Neutrophil (primary cell): ENCODE measurements around the gene ANO8.

ENCODE experiments used
- H3K27ac ChIP-seq: fragments of 200-600 bp; sonication (generic); 2 replicates; pipeline ENCODE4 v1.5.1; 2016; ENCODE audit warnings: mild to moderate bottlenecking, moderate library complexity
- H3K27me3 ChIP-seq: fragments of 200-600 bp; sonication (generic); 2 replicates; pipeline ENCODE4 v1.6.0; 2016; ENCODE audit warnings: mild to moderate bottlenecking
- H3K36me3 ChIP-seq: fragments of 200-600 bp; sonication (generic); 2 replicates; pipeline ENCODE4 v1.5.1; 2017
- H3K4me1 ChIP-seq, 2 experiments: fragments of 200-600 bp in 1 of 2; sonication (generic) in 1 of 2; 1 replicate in 1 of 2; 2 replicates in 1 of 2; pipeline versions ENCODE4 v1.5.1 to v1.6.1; 2013 to 2016; ENCODE audit warnings: low read depth in 1 of 2, low read length in 1 of 2, mild to moderate bottlenecking in 1 of 2, moderate library complexity in 1 of 2; ENCODE audit not compliant: control insufficient read depth in 1 of 2, insufficient read depth in 1 of 2
- H3K4me3 ChIP-seq, 2 experiments: fragments of 200-600 bp in 1 of 2; sonication (generic) in 1 of 2; 1 replicate in 1 of 2; 2 replicates in 1 of 2; pipeline ENCODE4 v1.5.1; 2013 to 2016; ENCODE audit warnings: low read depth in 1 of 2, low read length in 1 of 2, mild to moderate bottlenecking in 1 of 2, moderate library complexity in 1 of 2
- H3K9me3 ChIP-seq: fragments of 200-600 bp; sonication (generic); 2 replicates; pipeline ENCODE4 v1.5.1; 2016
- TF ChIP-seq, protein P1 (sequence below): fragments of 200-600 bp; sonication (generic); IDR thresholded peaks from 2 replicates; pipeline ENCODE4 v1.5.1; 2016; ENCODE audit warnings: antibody characterized with exemption

Gene ANO8

DNA sequence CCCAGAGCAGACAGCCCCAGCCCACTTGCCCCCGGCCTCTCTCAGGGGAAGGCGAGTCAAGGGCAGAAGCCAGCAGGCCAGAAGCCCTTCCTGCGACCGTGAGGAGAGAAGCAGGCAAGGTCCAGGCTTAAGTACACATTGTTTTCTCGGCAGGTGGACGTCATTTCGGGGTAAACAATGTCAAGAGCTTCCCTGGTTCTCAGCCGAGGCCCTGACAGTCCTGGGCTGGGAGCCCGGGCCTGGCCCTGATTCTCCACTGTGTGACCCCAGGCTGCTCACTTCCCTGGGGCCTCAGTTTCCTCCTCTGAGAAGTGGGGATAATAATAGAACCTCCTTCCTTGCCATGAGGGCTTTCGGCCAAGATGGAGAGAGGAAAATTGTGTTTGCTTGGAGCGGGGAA lies 23.1 kb upstream of the ANO8 start:
- H3K27ac ChIP-seq = no peak overlapping the region
- H3K4me3 ChIP-seq = no peak overlapping the region
- peaks cover 18% of the 10 kb centered on the region for H3K27me3 ChIP-seq
- no peaks in the 10 kb centered on the region for H3K36me3 ChIP-seq
- TF ChIP-seq, protein P1, sequence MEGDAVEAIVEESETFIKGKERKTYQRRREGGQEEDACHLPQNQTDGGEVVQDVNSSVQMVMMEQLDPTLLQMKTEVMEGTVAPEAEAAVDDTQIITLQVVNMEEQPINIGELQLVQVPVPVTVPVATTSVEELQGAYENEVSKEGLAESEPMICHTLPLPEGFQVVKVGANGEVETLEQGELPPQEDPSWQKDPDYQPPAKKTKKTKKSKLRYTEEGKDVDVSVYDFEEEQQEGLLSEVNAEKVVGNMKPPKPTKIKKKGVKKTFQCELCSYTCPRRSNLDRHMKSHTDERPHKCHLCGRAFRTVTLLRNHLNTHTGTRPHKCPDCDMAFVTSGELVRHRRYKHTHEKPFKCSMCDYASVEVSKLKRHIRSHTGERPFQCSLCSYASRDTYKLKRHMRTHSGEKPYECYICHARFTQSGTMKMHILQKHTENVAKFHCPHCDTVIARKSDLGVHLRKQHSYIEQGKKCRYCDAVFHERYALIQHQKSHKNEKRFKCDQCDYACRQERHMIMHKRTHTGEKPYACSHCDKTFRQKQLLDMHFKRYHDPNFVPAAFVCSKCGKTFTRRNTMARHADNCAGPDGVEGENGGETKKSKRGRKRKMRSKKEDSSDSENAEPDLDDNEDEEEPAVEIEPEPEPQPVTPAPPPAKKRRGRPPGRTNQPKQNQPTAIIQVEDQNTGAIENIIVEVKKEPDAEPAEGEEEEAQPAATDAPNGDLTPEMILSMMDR = no peak
- H3K9me3 ChIP-seq = no peaks in the 10 kb centered on the region
- no peaks in the 10 kb centered on the region for H3K4me1 ChIP-seq

DNA sequence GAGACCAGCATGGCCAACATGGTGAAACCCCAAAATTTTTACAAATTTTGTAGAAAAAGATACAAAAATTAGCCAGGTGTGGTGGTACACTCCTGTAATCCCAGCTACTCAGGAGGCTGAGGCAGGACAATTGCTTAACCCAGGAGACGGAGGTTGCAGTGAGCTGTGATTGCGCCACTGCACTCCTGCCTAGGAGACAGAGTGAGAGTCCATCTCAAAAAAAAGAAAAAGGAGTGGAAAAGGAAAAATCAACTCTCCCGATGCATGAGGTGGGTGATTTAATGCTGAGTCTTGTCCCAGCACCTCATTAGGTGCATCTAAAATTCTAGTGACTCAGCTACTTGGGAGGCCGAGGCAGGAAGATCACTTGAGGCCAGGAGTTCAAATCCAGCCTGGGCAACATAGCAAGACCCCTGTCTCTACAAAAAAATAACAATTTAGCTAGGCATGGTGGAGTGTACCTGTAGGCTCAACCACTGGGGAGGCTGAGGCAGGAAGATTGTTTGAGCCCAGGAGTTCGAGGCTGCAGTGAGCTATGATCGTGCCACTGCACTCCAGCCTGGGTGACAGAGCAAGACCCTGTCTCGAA lies 22.5 kb upstream of the ANO8 start:
- peaks cover 18% of the 10 kb centered on the region for H3K27me3 ChIP-seq
- H3K27ac ChIP-seq = no peak overlapping the region
- TF ChIP-seq, protein P1 = no peak
- H3K4me3 ChIP-seq = no peak overlapping the region
- no peaks in the 10 kb centered on the region for H3K9me3 ChIP-seq
- no peaks in the 10 kb centered on the region for H3K36me3 ChIP-seq
- no peaks in the 10 kb centered on the region for H3K4me1 ChIP-seq

DNA sequence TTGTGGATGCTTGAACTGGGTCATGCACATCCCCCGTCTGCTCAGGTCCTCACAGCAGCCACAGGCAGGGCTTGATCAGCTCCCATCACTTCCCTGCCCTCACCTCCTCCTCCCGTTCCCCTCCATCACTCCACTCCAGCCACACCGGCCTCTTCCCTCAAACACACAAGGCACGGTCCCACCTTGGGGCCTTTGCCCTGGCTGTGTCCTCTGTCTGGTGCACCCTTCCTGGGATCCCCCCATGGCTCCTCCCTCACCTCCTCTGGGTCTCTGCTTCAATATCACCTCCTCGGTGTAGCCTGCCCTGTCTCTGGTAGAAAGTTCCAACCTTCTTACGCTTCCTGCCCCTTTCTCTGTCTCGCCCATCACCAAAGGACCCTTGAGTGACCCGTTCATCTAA lies 18.7 kb upstream of the ANO8 start:
- H3K4me3 ChIP-seq = no peak overlapping the region
- H3K27ac ChIP-seq = no peak overlapping the region
- TF ChIP-seq, protein P1 = no peak
- peaks cover 55% of the 10 kb centered on the region for H3K27me3 ChIP-seq
- H3K4me1 ChIP-seq = peaks cover 0 to 4% of the 10 kb centered on the region in 2 experiments
- H3K9me3 ChIP-seq = no peaks in the 10 kb centered on the region
- H3K36me3 ChIP-seq = no peaks in the 10 kb centered on the region

DNA sequence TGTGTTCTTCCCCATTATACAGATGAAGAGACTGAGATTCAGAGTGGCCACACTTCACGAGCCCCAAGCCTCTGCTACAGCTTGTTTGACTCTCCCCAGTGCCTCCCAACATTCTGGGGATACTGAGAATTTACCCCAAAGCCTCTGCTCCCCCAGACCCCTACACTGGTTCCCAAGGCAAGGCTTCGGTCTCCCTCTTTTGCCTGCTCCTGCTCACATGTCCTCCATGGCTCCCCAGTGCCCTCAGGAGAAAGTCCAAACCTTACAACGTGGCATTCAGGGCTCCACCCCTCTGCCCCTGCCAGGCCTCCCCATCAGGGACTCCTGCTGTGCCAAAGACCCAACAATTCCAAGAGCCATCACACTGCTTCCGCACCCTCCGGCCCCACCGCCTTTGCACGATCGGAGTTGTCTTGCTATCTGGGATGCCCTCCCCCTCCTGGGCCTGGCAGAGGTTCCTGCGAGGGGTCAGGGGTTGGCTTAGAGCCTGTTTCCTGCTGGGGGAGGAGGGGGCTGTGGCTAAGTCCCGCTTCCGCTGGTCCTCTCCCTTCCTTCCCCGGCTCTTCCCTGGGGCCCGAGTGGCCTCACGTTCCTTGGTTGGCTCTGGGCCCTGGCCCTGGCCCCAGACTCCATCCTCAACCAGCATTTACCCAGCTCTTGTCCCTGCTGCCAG lies 18.1 kb upstream of the ANO8 start:
- TF ChIP-seq, protein P1 = no peak
- H3K4me3 ChIP-seq = no peak overlapping the region
- H3K9me3 ChIP-seq = no peaks in the 10 kb centered on the region
- H3K27me3 ChIP-seq = peaks cover 61% of the 10 kb centered on the region
- H3K27ac ChIP-seq = no peak overlapping the region
- H3K4me1 ChIP-seq = peaks cover 0 to 4% of the 10 kb centered on the region in 2 experiments
- no peaks in the 10 kb centered on the region for H3K36me3 ChIP-seq

DNA sequence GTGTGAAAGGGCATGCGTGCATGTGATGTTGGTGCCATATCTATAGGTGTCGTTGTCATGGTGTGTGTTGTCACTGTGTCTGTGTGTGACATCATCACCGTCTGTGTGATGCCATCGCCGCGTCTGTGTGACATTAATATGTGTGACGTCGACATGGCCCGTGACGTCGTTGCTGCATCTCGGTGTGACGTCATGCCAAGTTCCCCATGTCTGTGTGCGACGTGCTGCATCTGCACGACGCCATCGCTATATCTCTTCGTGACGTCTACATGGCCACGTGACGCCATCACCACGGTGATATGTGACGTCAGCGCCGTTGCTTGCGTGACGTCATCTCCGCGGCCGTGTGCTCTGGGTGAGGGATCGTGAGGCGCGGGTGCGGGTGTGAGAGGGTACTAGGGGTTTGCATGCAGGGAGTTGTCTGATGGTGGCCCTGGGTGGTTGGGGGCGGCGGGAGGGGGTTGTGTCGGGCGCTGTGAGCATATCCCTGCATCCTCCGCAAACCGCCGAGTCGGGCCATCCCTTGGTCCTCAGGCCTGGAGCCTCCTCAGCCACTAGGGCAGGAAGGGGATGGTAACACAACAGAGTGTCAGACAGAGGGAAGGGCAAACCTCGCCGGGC lies 17.3 kb upstream of the ANO8 start:
- no peak overlapping the region for H3K4me3 ChIP-seq
- TF ChIP-seq, protein P1 = no peak

More for the DNA sequence above, 17.3 kb upstream of the ANO8 start:
- no peaks in the 10 kb centered on the region for H3K36me3 ChIP-seq
- H3K27me3 ChIP-seq = peaks cover 69% of the 10 kb centered on the region
- no peaks in the 10 kb centered on the region for H3K9me3 ChIP-seq
- no peak overlapping the region for H3K27ac ChIP-seq
- peaks cover 0 to 4% of the 10 kb centered on the region in 2 experiments for H3K4me1 ChIP-seq
